HL-60 (cell line): Measurements from ENCODE around the gene TUT1.

Experiments
- GABPA ChIP-seq: IDR thresholded peaks from 2 replicates; pipeline ENCODE4 v1.6.1; 2012; ENCODE audit warnings: low read depth
- POLR2AphosphoS5 ChIP-seq: IDR thresholded peaks from 2 replicates; pipeline ENCODE4 v1.6.1; 2012; ENCODE audit warnings: low read depth
- TF ChIP-seq, protein P1 (sequence below): IDR thresholded peaks from one replicate; pipeline ENCODE4 v1.5.1; 2011; ENCODE audit warnings: low read length, control low read depth, inconsistent platforms; ENCODE audit not compliant: insufficient read depth
- TF ChIP-seq, protein P2 (sequence below): IDR thresholded peaks from 2 replicates; pipeline ENCODE4 v1.6.1; 2012; ENCODE audit warnings: low read depth; ENCODE audit not compliant: insufficient replicate concordance

DNA sequence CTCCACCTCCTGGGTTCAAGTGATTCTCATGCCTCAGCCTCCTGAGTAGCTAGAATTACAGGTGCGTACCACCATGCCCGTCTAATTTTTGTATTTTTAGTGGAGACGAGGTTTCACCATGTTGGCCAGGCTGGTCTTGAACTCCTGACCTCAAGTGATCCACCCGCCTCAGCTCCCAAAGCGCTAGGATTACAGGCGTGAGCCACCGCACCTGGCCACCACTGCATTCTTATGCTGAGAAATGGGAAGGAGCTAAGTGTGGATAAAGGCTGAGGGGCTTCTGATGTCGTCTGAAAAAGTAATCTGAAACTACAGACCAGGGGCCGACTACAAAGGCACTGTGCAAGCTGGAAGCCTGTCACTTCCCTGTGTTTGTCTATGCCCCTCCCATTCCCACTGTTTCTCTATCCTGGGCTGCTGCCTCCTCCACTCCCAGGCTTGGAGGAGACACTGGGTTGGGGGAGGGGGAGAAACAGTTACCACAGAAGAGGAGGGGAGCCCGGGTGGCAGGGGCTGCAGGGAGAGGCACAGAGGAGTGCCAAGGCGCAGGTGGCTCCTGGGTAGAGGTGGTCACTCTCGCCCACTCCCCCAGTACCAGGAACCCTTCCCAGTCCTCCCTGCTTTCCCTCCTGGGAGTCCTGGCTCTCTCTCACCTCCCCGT, 13.3 kb upstream of the TUT1 start:
- TF ChIP-seq, protein P1, sequence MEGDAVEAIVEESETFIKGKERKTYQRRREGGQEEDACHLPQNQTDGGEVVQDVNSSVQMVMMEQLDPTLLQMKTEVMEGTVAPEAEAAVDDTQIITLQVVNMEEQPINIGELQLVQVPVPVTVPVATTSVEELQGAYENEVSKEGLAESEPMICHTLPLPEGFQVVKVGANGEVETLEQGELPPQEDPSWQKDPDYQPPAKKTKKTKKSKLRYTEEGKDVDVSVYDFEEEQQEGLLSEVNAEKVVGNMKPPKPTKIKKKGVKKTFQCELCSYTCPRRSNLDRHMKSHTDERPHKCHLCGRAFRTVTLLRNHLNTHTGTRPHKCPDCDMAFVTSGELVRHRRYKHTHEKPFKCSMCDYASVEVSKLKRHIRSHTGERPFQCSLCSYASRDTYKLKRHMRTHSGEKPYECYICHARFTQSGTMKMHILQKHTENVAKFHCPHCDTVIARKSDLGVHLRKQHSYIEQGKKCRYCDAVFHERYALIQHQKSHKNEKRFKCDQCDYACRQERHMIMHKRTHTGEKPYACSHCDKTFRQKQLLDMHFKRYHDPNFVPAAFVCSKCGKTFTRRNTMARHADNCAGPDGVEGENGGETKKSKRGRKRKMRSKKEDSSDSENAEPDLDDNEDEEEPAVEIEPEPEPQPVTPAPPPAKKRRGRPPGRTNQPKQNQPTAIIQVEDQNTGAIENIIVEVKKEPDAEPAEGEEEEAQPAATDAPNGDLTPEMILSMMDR: no peak
- no peak for TF ChIP-seq POLR2AphosphoS5
- TF ChIP-seq GABPA: no peak
- TF ChIP-seq, protein P2, sequence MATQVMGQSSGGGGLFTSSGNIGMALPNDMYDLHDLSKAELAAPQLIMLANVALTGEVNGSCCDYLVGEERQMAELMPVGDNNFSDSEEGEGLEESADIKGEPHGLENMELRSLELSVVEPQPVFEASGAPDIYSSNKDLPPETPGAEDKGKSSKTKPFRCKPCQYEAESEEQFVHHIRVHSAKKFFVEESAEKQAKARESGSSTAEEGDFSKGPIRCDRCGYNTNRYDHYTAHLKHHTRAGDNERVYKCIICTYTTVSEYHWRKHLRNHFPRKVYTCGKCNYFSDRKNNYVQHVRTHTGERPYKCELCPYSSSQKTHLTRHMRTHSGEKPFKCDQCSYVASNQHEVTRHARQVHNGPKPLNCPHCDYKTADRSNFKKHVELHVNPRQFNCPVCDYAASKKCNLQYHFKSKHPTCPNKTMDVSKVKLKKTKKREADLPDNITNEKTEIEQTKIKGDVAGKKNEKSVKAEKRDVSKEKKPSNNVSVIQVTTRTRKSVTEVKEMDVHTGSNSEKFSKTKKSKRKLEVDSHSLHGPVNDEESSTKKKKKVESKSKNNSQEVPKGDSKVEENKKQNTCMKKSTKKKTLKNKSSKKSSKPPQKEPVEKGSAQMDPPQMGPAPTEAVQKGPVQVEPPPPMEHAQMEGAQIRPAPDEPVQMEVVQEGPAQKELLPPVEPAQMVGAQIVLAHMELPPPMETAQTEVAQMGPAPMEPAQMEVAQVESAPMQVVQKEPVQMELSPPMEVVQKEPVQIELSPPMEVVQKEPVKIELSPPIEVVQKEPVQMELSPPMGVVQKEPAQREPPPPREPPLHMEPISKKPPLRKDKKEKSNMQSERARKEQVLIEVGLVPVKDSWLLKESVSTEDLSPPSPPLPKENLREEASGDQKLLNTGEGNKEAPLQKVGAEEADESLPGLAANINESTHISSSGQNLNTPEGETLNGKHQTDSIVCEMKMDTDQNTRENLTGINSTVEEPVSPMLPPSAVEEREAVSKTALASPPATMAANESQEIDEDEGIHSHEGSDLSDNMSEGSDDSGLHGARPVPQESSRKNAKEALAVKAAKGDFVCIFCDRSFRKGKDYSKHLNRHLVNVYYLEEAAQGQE: no peak
